Keratinocyte (primary cell): ENCODE results near the gene HNRNPM.

Source experiments
- CTCF ChIP-seq, 3 experiments: IDR thresholded peaks in 1 of 3; conservative IDR thresholded peaks in 1 of 3; optimal IDR thresholded peaks in 1 of 3; 2 replicates in 2 of 3; 3 replicates in 1 of 3; pipeline versions ENCODE3 to v1.5.1; 2011; ENCODE audit warnings: low read length in 3 of 3, mild to moderate bottlenecking in 3 of 3, moderate library complexity in 2 of 3, control low read depth in 1 of 3, inconsistent platforms in 1 of 3; ENCODE audit not compliant: insufficient read depth in 2 of 3; ENCODE audit errors: extremely low read depth in 1 of 3
- EZH2 ChIP-seq: IDR thresholded peaks from one replicate; pipeline ENCODE4 v1.6.1; 2012; ENCODE audit warnings: inconsistent platforms, mild to moderate bottlenecking, low read length, moderate library complexity

GRCh38 chr19:8459520-8460270 lies 14.9 kb downstream of the HNRNPM start:
- TF ChIP-seq CTCF (optimal IDR thresholded peaks at IDR 0.05 in 1 of 3, IDR thresholded peaks at IDR 0.05 in 1 of 3, conservative IDR thresholded peaks at IDR 0.05 in 1 of 3; ENCODE audit: extremely low read depth in 1 of 3, insufficient read depth in 2 of 3, low read length in 3 of 3) (no peak), EZH2 (no peak)
